HG02938 (cell line): ENCODE results near the gene IQSEC1.

Experiments
- ATAC-seq: cut with Tn5 transposase; IDR thresholded peaks from one replicate; pipeline ENCODE4 v1.9.1; 2021; ENCODE audit warnings: mild to moderate bottlenecking, moderate library complexity; ENCODE audit not compliant: unreplicated experiment

The IQSEC1 gene

DNA sequence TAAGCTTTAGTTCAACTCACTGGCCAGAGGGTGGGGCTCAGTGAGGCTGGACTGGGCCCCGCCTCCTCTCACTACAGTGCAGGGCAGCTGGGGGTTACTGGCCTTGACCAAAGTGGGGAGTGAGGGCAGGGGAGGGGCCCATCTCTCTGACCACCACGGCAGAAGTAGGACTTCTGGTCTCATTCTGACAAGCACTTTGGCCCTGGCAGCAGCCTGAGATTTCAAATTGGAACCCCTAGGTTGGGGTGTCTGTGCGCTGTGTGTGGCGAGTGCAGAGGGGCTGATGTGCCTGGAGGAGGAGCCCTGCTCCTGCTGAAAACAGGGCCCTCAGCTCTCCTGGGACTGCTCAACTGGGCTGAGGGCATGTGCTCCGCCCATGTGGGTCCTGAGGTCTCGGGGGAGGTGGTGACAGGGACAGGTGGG is 171.6 kb downstream of the IQSEC1 start:
- ATAC-seq = no peak

DNA sequence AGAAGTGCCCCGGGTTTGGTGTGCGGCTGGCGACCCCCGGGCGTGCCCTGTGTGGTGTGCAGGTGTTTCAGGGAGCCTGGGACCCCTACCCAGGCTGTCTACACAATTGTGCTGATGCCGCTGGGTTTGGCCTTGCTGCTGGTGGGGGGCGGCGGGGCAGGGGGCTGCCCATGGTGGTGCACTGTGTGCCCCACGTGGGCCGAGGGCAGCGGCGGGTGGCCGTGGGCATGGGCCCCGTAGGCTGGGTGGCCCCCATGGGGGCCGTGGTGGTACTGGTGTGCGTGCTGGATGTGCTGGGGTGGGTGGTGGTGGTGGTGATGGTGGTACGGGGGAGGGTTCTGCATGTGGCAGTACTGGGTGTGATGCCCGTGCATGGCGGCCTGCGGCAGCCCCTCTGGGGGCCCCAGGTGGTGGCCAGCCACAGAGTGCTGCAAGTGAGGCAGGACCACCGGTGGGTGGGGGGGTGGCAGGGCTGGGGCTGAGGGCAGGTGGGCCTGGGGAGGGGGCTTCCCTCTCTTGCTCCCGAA is 172.3 kb downstream of the IQSEC1 start:
- ATAC-seq = no peak

DNA sequence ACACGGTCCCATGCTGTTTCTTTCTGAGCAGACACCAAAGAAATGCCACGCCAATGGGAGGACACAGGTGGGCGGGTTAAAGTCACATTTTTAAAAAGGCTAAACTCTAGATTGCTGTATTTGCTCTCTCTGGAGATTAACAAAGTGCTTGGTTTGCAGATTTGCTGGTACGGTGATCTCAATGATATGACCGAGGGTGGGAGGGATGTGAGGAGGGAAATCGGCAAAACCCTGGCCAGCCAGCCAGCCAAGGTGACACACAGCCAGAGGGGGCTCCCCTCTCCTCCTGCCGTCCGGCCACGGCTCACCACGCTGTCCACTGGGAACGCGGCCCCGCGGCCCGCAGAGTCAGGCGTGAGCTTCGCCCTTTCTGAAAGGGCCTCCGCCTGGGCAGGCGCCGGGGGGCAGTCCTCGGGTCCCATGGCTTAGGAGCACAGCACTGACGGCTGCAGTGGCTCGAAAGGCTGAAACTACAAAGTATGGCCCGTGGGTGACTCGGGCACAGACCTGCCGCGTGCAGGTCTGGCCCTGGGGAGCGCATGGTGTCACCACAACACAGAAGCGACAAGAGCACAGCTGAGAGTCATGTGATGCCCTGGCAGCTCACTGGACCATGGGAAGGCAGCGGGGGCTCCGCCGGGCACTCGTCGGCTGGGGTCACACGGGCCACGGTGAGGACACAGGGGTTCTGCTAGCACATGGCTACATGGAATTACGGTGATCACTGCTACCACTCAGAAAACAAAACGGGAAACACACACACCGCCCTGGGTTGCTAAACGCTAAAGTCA is 174.1 kb downstream of the IQSEC1 start:
- no peak for ATAC-seq

DNA sequence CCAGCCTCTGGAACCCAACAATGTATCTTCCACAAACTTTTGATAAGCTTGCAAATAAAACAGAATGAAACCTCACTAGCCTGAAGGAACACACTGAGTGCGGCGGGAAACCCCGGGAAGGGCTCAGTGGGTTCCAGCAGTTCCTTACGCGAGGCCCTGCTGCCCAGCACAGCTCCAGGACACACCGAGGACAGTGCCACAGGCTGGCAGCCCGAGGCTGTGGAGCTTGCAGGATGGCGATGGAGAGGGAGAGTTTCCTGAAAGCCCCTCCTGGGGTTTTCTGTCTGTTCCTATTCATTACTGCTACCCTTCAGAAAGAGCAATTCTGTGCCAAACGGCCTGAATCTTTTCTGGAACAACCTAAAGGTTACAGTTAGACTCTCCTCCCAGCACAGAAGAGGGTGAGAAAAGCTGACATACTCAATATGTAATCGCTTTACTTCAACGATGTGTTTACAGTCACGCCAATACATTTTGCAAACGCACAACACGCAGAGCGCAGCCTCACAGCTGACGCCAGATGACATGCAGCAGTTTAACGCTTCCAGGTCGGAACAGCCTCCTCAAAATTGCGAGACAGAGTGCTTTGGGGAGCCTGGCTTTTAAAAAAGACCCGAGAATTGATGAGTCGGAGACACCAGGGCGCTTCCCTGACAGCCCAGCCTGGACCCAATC is 174.8 kb downstream of the IQSEC1 start:
- ATAC-seq = no peak

DNA sequence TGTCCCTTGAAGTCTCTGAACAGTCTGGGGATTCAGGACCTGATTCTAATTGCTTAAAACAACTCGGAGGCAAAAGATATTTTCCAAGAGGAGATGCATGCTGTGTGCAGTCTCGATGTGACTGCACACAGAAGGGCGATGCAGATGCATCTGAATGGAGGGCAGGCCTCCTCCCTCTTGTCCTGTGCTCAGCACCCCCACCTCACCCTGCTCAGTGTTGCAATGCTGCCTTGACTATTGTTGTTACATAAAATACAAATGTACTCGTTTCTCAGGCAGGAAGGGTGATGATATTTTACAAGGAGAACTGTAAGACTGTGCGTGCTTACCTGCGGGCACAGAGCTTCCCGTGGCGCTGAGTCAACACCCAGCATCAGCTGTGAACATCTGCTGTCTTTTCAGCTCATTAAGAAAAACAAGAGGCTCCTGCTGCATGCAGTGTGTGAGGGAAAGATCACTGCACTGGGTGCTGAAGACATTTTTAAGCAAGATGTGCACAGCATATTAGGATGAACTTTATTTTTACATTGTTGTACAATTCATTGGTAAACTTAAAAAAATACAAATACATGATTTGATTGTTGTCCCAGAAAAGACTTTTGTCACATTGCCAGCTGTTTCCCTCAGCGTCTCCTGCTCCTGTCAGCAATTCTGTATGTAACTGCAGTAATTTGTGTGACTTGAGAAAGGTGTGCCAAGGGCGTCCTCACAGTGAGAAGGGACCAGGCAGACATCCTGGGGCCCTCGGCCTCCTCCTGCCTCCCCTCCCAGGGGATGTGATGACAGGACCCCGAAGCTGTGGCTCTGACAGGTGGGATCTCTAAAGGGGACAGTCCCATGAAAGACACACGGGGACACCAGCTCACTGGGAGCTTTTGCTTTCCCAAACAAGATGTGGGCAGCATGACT is 175.6 kb downstream of the IQSEC1 start:
- no peak for ATAC-seq

DNA sequence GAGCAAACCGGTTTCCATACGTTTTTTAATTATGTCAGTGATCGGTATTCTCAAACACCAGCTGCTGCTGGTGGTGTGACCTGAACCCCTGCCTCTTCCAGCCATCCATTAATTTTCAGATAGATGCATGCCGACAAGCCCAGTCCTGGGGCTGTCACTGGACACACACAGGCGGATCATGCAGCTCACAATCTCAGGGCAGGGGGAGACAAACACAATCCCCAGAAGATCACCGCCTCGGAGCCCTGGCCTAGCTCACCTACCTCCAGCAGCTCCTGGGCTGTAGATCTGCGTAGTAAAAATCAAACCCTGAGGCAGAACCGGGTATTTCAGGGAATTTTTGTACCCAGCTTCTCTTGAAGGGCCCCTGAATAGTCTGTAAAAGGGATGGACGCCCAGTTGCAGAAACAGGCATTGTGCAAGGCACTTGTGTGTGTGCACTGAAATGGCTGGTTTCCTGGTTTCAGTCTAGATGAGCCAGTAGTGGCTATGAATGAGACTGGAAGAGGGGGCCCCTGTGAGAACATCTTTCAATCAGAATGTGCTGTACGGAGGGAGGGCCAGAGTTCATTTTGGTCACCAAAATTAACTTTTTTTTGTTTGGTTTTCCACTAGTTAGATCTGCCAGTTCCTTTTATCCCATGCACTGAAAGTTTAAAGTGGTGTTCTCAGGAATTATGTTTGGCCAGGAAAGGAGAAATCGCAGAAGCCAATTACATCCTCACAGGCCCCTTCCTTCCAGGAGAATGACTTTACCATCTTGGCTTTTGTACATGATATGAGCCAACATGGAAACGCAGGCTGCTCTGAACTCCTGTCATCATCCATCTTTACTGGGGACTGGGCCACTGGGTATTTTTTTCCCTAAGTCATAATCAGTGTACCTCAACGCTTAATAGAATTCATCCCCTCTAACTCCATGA is 176.9 kb downstream of the IQSEC1 start:
- ATAC-seq = no peak

DNA sequence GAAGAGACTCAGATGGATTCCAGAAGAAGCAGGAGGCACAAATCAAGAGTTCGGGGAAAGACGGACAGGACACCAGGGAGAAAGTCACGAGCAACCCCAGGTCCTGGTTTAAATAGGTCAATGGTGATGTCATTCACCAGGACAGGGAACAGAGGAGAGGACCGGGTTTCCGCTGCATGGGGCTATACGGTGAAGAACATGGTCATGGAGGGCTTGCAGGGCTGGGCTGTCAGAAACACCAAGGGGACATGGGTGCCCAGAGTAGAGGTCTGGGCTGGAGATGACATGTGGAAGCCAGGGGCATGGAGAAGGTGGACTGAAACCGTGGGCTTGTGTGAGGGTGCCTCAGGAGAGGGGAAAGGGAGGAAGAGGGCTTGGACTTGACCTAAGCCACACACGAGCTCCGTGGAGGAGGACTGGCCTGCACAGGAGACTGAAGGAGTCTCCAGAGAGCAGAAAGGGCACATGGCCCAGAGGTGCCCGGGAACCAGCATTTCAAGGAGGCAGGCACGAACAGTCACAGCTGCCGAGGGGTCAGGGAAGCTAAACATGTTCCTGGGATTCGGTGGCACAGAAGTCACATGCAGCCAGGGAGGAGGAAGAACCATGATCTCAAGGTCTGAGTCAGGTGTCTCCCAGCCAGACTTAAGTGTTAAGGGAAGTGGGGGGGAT is 177.7 kb downstream of the IQSEC1 start:
- no peak for ATAC-seq

DNA sequence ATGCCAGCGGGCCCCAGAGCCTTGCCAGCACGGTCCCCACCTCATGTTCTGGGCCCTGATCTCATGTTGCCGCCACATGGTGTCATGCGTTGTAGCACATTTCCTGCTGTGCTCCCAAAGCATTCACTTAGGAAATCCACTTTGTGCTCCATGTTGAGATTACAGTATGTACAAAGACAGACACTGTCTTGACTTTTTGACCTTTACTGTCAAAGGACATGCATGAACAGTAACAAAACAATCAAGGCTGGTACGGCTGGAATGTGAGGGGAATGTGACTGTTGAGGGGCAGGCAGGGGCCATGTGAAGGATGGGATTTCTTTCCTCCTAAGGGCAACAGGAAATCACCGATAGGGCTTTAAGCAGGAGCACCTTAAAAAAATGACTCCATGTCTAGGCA is 178.6 kb downstream of the IQSEC1 start:
- ATAC-seq = no peak

DNA sequence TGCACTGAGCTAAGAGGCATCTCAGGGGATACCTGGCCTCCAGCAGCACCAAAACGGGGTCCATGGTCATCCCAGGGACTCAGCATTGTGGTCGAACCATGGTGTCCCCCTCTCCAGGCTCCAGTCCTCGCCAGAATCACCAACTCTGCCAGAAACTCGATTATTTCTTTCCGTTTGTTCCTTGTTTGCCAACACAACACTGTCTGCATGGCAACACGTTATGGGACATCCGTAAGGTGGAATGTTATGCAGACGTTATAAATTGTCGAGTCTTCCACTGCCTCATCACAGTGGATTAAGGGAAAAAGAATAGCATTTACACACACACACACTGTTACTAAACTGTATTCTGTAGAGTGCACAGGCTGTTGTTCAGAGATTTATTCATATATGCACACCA is 179.4 kb downstream of the IQSEC1 start:
- ATAC-seq = no peak

DNA sequence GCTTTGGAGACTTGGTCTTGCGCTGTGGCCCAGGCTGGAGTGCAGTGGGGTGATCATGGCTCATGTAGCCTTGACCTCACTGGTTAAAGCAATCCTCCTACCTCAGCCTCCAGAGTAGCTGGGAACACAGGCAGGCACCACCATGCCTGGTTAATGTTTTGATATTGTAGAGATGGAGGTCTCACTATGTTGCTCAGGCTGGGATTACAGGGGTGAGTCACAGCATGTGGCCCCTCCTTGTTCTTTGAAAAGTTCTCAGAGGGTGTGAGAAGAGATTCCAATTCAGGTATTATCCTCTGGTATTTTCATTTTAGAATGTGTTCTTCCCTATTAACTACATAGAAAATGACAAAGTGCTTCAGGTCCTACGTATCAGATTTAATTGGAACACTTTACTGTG is 180.0 kb downstream of the IQSEC1 start:
- no peak for ATAC-seq

DNA sequence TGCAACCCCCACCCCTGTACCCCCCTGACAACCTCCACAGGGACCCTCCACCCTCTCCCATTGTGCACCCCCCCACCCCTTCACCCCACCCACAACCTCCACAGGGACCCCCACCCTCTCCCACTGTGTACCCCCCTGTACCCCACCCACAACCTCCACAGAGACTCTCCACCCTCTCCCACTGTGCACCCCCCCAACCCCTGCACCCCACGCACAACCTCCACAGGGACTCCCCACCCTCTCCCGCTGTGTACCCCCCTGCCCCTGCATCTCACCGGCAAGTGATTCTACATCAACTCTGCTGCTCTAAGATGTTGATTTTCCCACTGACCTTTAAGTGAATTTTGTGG is 180.4 kb downstream of the IQSEC1 start:
- no peak for ATAC-seq

DNA sequence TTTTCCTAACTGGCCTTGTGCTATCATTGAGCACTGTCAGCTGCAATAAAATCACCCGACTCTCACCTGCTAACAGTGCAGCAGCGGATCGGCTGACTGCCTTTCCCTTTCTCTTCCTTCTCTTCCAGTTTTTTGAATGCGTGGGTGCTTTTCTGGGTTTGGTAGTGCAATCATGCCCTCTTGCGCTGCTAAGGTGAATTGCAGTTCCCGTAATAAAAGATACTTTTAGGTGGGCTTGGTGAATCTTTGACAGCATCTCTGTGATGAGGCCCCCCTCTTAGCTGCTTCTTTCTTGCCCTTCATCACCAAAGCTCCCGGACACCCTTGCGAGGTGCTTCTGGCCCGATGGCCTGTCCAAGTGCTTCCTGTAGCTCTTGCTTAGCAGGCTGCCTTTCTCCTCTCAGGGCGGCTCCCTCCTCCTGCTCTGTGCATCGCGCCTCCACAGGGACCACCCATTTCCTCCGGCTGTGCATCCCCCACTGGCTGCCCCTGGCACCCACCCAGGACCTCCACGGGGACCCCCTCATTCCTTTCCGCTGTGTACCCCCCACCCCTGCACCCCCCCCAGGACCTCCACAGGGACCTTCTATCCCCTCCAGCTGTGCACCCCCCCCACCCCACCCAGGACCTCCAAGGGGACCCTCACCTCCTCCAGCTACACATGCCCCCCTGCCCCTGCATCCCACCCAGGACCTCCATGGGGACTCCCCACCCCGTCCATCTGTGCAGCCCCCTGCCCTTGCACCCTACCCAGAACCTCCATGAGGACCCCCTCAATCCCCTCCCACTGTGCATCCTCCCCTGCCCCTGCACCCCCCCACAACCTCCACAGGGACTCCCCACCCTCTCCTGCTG is 181.0 kb downstream of the IQSEC1 start:
- ATAC-seq = no peak

DNA sequence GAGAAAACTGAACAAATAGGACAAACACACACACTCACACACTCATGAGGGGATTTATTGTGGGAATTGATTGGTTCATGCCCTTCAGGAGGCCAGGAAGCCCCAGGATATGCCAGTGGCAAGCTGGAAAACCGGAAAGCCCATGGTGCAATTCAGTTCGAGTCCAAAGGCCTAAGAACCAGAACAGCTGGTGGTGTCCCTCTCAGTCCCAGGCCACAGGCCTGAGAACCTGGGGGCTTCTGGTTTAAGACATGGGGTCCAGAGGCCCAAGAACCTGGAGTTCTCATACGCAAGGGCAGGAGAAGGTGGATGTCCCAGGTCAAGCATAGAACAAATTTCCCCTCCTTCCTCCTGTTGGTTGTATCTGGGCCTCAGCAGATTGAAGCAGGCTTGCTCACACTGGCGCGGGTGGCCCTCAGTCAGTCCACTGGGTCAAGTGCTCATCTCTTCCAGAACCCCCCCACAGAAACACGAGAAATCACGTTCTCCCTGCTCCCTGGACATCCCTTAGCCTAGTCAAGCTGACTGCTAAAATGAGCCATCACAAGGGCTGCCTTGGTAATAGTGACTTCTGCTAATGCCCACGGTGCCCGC is 181.7 kb downstream of the IQSEC1 start:
- ATAC-seq = no peak

DNA sequence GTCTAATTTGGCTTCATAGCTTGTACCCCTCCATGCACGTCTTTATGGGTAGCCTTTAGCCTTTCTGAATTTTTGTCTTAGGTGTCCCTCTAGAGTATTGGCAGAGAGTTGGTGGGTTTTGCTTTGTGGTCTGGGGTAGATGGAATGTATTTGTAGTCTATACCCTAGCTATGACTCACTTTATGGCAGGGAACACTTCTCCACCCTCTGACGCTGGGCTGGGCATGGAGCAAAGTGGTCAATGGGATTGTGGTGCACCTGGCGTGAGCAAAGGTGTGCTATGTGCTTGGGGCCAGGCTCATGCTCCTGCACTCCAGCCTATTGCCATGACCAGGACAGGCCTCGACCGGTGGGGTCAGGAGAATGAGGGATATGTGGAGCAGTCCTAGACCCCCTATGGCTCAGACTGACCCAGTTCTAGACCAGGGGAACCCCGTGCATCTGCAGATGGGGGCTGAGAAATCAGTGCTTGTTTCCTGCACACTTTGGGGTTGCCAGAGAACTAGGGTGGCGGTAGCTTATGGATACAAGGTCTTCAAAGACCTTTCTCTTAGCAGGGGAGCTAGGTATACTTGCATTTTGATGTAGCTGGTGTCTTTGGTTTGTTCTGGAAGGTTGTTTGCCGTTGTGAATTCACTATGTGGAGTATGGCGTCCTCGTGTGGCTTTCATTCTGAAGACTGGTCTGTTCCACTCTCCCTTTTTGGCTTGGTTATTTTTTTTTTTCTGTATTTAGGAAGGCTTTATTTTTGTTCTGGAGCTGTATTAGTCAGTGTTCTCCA is 182.4 kb downstream of the IQSEC1 start:
- ATAC-seq = no peak

DNA sequence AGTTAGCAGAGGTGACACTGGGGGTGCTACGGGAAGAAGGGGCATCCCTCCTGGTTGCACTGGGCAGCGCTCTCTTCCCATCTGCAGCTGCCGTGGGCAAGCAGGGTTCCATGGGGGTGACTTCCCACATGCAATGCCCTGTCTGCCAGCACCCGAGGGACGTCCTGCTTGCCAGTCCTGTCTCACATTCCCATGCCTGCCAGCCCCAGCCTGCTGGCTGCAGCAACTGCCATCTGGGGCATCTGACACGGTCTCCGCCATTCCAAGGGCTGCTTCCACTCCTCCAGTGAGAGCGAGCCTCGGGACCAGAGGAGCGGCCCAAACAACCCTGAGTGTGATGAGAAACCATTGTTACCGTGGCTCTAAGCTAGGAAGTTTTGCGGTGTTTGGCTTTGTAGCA is 186.5 kb downstream of the IQSEC1 start:
- ATAC-seq = no peak

DNA sequence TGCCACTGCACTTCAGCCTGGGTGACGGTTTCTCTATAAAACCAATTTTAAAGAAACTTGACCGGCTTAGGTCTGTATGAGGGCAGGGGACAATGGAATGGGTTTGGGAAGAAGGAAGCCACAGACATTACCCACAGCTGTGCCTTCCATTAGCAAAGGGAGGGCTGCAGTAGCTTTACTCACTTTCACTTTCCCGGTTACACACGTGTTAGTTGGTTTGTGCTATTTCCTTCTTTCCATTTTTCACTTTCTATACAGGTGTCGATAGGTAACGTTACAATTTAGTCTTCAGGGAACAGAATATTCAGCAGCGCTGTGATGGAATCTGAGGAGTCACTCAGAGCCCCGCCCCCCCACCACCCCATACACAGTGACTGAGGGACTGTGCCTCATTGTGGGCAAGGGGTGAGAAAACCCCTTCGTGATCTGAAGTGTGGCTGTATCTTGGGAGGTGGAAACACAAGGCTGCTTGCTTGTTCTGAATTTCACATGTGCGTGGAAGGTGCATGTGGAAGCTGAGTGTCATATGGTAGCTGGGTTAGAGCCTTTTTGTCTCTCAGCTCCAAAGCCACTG is 187.0 kb downstream of the IQSEC1 start:
- ATAC-seq = peak; percentile 55

DNA sequence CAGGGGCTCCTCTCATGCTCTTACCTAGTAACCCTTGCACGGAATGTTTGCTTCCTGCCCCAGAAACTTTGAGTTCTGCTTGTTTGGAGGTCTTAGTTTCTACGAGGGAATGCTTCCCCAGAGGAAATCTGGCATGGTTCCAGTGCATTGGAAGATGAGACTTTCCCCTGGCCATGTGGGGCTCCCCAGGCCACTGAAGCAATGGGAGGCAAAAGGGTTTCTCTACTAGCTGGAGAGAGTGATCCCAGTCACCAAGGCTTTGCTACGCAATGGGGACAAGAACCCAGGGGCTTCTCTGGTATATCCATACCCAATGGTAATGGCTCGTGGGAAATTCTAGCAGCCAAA is 187.7 kb downstream of the IQSEC1 start:
- ATAC-seq = no peak
